Measurements from ENCODE around the gene CTDSPL.

Gene CTDSPL

DNA sequence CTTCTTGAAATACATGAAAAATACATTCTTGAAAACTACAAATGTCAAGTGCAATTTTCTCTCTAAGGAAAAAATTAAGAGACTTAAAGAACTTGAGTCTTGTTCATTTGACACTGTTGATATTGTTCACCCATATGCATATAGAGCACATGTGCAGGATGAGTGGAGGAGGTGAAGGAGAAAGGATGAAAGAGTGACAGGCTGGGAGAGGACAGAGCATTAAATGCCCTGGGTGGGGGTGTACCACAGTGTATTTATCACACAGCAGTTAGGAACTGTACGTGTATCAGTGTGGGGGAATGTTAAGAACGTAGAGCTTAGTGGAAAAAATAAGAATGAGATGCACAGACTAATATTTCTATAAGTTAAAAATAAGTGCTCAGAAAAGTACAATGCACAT, 45.7 kb downstream of the CTDSPL start:
- Histone ChIP-seq H3K27ac (ENCODE audit: low read length) (no peak overlapping the region), H3K4me1 (ENCODE audit: insufficient read depth, low read length) (peaks cover 33% of the 10 kb centered on the region; the same call in 1 of the 2 replicates), H3K9me3 (ENCODE audit: insufficient read depth, low read depth, low read length) (no peaks in the 10 kb centered on the region), H3K9ac (ENCODE audit: low read depth, low read length) (no peak overlapping the region), H3K4me3 (ENCODE audit: low read length) (no peak overlapping the region), H3K27me3 (ENCODE audit: insufficient read depth, low read length) (no peaks in the 10 kb centered on the region), H3K36me3 (ENCODE audit: insufficient read depth, low read depth, low read length) (no peaks in the 10 kb centered on the region)

- Histone ChIP-seq H3K36me3 (ENCODE audit: insufficient read depth, low read depth, low read length) (no peaks in the 10 kb centered on the region), H3K27ac (ENCODE audit: low read length) (no peak overlapping the region), H3K4me1 (ENCODE audit: insufficient read depth, low read length) (peaks cover 33% of the 10 kb centered on the region; the same call in 1 of the 2 replicates), H3K9ac (ENCODE audit: low read depth, low read length) (no peak overlapping the region), H3K4me3 (ENCODE audit: low read length) (no peak overlapping the region), H3K9me3 (ENCODE audit: insufficient read depth, low read depth, low read length) (no peaks in the 10 kb centered on the region), H3K27me3 (ENCODE audit: insufficient read depth, low read length) (no peaks in the 10 kb centered on the region)
Measured at GRCh38 chr3:37907906-37908305, 46.2 kb downstream of the CTDSPL start.

DNA sequence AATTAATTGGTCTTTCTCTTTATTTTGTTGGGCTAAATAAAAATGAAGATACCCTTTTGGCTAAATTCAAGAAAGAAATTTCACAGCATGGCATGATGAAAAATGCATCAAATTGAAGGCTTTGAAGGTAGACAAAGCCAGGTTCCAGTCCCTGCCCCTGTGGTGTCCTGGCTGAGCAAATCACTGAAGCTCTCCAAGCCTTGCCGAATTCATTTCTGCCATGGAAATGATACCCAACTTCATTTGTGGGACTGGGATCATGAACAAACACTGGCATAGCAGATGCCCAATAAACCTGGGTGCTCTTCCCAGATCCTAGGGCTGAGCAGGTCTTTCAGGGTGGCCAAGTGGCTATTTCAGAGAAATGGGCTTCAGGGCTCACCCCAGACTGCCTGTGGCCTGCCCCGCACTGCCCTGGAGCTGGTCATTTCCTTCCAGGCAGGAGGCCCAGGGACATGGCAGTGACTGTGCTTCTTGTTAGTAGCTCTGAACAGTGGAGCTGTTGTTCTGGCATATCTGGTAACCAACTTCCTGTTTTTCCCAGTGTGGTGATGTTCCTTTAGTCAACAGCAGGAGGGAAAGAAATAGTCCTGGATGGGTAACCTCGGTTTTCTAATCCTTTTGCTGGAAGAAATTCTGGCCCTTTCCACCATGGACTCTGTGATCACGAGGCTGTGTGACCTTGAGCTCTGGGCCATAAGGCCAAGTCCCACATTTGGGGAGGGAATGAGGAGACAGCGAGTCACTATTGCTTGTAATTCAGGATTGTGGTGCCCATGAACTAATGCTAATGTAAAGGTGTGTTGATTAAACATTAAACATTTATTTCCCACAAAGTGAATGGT, 47.6 kb downstream of the CTDSPL start:
- Histone ChIP-seq H3K27ac (ENCODE audit: low read length) (no peak overlapping the region), H3K9ac (ENCODE audit: low read depth, low read length) (no peak overlapping the region), H3K9me3 (ENCODE audit: insufficient read depth, low read depth, low read length) (no peaks in the 10 kb centered on the region), H3K4me1 (ENCODE audit: insufficient read depth, low read length) (peaks cover 33% of the 10 kb centered on the region; the same call in 1 of the 2 replicates), H3K36me3 (ENCODE audit: insufficient read depth, low read depth, low read length) (no peaks in the 10 kb centered on the region), H3K27me3 (ENCODE audit: insufficient read depth, low read length) (no peaks in the 10 kb centered on the region), H3K4me3 (ENCODE audit: low read length) (no peak overlapping the region)

- no peaks in the 10 kb centered on the region for H3K9me3 ChIP-seq (ENCODE audit: insufficient read depth, low read depth, low read length)
- H3K36me3 ChIP-seq (ENCODE audit: insufficient read depth, low read depth, low read length) = no peaks in the 10 kb centered on the region
- no peak overlapping the region for H3K9ac ChIP-seq (ENCODE audit: low read depth, low read length)
- H3K4me3 ChIP-seq (ENCODE audit: low read length) = no peak overlapping the region
- H3K27ac ChIP-seq (ENCODE audit: low read length) = no peak overlapping the region
- H3K4me1 ChIP-seq (ENCODE audit: insufficient read depth, low read length) = peaks cover 19% of the 10 kb centered on the region; the same call in 1 of the 2 replicates
- H3K27me3 ChIP-seq (ENCODE audit: insufficient read depth, low read length) = no peaks in the 10 kb centered on the region
Measured at GRCh38 chr3:37910671-37911400, 49.2 kb downstream of the CTDSPL start.

DNA sequence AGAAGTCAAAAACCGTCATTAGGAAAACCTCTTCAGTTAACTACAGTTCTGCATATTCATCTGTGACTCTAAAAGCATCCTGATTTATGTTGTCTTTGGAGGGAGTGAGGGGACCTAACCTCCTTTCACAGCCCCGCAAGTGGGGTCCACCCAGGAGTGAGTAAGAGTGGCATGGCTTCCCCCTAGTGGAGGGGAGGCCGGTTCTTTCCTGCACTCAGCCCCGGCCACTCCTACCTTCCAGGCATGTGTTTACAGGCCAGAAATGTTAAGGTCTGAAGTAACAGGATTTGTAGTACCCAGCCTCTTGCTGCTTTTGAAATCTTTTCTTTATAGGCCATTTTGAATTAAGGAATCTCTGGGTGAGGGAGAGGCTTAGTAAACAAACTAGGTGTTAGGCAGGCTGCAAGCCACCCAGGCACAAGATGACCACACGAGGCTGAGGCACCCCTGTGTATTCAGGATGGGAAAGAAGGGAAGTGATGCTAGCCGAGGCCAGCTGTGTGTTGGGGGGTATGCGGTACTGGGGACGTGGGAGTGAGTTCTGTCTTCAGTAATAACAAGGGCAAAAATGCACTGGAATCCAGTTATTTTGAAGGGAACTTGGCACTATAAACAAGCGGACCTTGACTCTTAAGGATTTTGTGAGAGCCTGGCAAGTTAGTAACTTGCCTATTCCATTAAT, 50.5 kb downstream of the CTDSPL start:
- no peak overlapping the region for H3K9ac ChIP-seq (ENCODE audit: low read depth, low read length)
- H3K4me3 ChIP-seq (ENCODE audit: low read length) = no peak overlapping the region
- H3K36me3 ChIP-seq (ENCODE audit: insufficient read depth, low read depth, low read length) = no peaks in the 10 kb centered on the region
- peaks cover 10% of the 10 kb centered on the region; the same call in 1 of the 2 replicates for H3K4me1 ChIP-seq (ENCODE audit: insufficient read depth, low read length)
- H3K27ac ChIP-seq (ENCODE audit: low read length) = no peak overlapping the region
- H3K27me3 ChIP-seq (ENCODE audit: insufficient read depth, low read length) = no peaks in the 10 kb centered on the region
- H3K9me3 ChIP-seq (ENCODE audit: insufficient read depth, low read depth, low read length) = no peaks in the 10 kb centered on the region

DNA sequence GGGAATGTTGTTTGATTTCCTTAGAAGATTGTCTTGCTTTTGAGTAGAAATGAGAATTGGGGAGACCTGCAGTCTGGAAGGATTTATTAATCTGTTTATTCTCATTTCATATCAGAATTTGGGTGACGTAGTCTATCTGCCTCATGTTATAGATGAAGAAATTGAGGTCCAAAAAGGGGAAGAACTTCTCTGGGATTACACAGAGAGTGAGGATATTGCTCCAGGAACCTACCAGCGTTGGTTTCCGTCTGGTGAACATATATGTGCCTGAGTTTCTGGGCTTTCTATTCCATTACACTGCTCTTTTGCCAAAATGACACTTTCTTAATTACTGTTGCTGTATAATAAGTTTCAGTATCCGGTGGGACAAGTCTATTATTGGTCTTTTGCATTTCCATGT, 51.8 kb downstream of the CTDSPL start:
- Histone ChIP-seq H3K27ac (ENCODE audit: low read length) (no peak overlapping the region), H3K27me3 (ENCODE audit: insufficient read depth, low read length) (no peaks in the 10 kb centered on the region), H3K9me3 (ENCODE audit: insufficient read depth, low read depth, low read length) (no peaks in the 10 kb centered on the region), H3K36me3 (ENCODE audit: insufficient read depth, low read depth, low read length) (no peaks in the 10 kb centered on the region), H3K4me1 (ENCODE audit: insufficient read depth, low read length) (peaks cover 8% of the 10 kb centered on the region; the same call in 1 of the 2 replicates), H3K4me3 (ENCODE audit: low read length) (no peak overlapping the region), H3K9ac (ENCODE audit: low read depth, low read length) (no peak overlapping the region)

GRCh38 chr3:37916685-37917084, 55.0 kb downstream of the CTDSPL start:
- Histone ChIP-seq H3K4me1 (ENCODE audit: insufficient read depth, low read length) (peaks cover 7% of the 10 kb centered on the region; the same call in 1 of the 2 replicates), H3K9me3 (ENCODE audit: insufficient read depth, low read depth, low read length) (no peaks in the 10 kb centered on the region), H3K9ac (ENCODE audit: low read depth, low read length) (no peak overlapping the region), H3K36me3 (ENCODE audit: insufficient read depth, low read depth, low read length) (no peaks in the 10 kb centered on the region), H3K27me3 (ENCODE audit: insufficient read depth, low read length) (no peaks in the 10 kb centered on the region), H3K4me3 (ENCODE audit: low read length) (no peak overlapping the region), H3K27ac (ENCODE audit: low read length) (no peak overlapping the region)

GRCh38 chr3:37918627-37919026, 56.9 kb downstream of the CTDSPL start:
- Histone ChIP-seq H3K36me3 (ENCODE audit: insufficient read depth, low read depth, low read length) (no peaks in the 10 kb centered on the region), H3K9ac (ENCODE audit: low read depth, low read length) (no peak overlapping the region), H3K4me3 (ENCODE audit: low read length) (no peak overlapping the region), H3K27me3 (ENCODE audit: insufficient read depth, low read length) (no peaks in the 10 kb centered on the region), H3K9me3 (ENCODE audit: insufficient read depth, low read depth, low read length) (no peaks in the 10 kb centered on the region), H3K27ac (ENCODE audit: low read length) (no peak overlapping the region), H3K4me1 (ENCODE audit: insufficient read depth, low read length) (peaks cover 7% of the 10 kb centered on the region; the same call in 1 of the 2 replicates)

DNA sequence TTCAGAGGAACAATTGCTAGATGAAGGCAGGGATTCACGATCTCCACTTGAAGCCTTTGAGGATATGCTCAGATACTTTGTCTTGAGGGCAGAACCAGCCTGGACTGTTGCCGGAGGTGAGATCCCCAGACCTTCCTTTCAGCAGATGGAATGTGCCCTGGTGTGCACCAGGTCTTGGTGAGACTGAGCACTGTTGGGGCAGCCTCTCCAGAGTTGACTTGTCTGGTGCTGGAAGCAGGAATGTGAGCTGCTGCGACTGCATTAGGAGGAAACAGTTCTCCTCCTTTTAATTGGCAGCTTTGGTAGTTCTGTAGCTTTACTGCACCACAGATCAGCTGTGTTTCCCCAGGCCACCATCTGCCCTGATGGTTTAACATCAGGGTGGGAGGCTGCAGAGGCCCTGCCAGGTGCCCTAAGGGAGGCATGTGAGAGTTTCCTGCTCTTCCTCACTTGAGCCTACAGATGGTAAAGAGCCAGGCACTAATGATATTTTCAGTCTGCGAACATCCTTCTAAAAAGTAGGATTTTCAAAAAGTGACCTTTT, 58.5 kb downstream of the CTDSPL start:
- Histone ChIP-seq H3K4me3 (ENCODE audit: low read length) (no peak overlapping the region), H3K36me3 (ENCODE audit: insufficient read depth, low read depth, low read length) (no peaks in the 10 kb centered on the region), H3K9ac (ENCODE audit: low read depth, low read length) (no peak overlapping the region), H3K9me3 (ENCODE audit: insufficient read depth, low read depth, low read length) (no peaks in the 10 kb centered on the region), H3K4me1 (ENCODE audit: insufficient read depth, low read length) (peaks cover 7% of the 10 kb centered on the region; the same call in 1 of the 2 replicates), H3K27me3 (ENCODE audit: insufficient read depth, low read length) (no peaks in the 10 kb centered on the region), H3K27ac (ENCODE audit: low read length) (no peak overlapping the region)

DNA sequence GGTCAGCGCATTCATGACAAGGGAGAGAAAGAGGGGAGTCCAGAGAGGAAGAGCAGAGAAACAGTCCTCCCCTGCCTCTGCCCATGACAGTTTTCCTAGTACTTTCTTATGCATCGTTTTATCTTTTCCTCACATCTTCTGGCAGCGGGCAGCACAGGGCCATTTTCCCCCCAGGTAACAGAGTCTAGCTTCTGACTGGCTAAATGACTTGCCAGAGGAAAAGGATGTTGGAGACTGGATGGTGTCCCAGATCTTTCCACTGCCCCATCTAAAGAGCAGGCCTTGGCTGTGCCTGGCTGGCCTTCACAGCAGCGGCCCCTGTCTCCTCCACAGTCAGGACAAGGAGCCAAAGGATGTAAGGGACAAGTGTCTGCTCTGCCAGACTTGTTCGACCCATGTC, 59.3 kb downstream of the CTDSPL start:
- Histone ChIP-seq H3K4me1 (ENCODE audit: insufficient read depth, low read length) (peaks cover 12% of the 10 kb centered on the region; the same call in 1 of the 2 replicates), H3K27me3 (ENCODE audit: insufficient read depth, low read length) (no peaks in the 10 kb centered on the region), H3K4me3 (ENCODE audit: low read length) (no peak overlapping the region), H3K27ac (ENCODE audit: low read length) (no peak overlapping the region), H3K9me3 (ENCODE audit: insufficient read depth, low read depth, low read length) (no peaks in the 10 kb centered on the region), H3K9ac (ENCODE audit: low read depth, low read length) (no peak overlapping the region), H3K36me3 (ENCODE audit: insufficient read depth, low read depth, low read length) (no peaks in the 10 kb centered on the region)
